Endometrial microvascular endothelial cells (primary cell): Measurements from ENCODE around the gene COL4A2. TPM values are rescaled to one million over a fixed set of nuclear protein-coding genes. Genes with fewer than 3 reads are reported as not detected.

ENCODE experiments used
- in situ Hi-C: cut with HindIII; loops from 2 replicates; pipeline ENCODE4 v1.10.0; 2017; ENCODE audit warnings: low sequenced_read_pairs, low pct_unique_long_range_greater_than_20kb; ENCODE audit errors: inconsistent ontology term
- total RNA-seq: library from RNA; depleted of rRNA; stranded (reverse); fragments of >200 nt; gene quantifications from one replicate; pipeline ENCODE4 v1.2.3, GENCODE V29; 2015; ENCODE audit errors: inconsistent ontology term

COL4A2 gene
- total RNA-seq, 1 donor from 2014 or later = 444 TPM

DNA sequence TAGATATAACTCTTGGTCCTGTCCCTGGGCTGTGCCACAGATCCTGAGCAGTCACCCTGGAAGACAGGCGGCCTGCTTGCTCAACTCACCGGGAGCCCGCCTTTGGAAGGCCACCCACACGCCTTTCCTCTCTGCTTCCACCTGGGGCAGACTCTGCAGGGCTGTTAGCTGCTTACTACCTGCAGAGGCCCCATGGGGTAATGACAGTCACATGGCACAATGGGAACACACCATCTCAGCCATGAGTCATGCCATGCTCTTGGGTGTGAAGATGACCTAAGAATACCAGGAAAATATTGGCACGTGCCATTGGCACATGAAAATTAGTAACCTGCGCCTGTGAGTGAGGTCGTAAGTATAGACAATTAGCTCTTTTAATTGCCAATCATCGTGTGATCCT is 108.6 kb downstream of the COL4A2 start:
- in situ Hi-C loops = loop anchor here (25.0 kb wide), 1 partner anchor 178 kb away; no protein-coding TSS in a partner anchor

DNA sequence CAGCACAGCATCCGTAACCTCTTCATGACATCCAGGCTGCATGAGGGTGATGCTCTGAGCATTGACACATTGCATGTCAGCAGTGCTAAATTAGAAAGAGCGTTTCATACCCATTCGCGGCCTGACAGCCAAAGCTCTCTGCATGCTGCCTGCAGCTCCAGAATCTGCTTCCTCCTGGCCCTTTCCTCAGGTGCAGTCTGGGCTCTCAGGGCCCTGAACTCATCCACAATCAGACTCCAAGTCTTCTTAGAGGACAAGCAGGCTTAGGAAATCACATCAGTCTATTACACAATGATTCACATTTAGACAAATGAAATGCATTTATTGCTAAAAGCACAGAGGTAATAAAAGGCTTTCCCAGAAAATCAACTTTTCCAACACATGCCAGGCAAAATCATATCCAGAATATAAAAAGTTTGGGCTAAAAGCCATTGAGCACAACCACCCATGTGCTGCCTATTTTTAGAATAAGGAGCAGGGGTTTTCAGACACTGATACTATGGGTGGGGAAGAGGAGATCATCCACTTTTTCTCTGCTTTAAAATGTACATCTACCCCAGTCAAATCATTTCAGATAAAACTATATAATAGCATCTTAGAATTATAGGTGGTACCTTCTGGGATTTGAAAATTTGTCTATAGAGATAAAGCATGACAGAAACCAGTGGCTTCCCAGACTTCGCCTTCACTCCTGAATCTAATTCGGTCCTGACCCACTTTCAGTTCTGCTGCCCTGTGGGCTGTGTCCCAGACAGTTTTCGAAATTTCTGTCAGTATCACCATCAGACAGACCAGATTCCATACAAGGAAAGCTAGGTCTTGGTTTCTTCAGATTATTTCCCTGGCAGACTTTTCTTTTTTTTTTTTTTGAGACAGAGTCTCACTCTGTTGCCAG is 109.3 kb downstream of the COL4A2 start:
- in situ Hi-C loops = loop anchor here (25.0 kb wide), 1 partner anchor 179 kb away; no protein-coding TSS in a partner anchor

DNA sequence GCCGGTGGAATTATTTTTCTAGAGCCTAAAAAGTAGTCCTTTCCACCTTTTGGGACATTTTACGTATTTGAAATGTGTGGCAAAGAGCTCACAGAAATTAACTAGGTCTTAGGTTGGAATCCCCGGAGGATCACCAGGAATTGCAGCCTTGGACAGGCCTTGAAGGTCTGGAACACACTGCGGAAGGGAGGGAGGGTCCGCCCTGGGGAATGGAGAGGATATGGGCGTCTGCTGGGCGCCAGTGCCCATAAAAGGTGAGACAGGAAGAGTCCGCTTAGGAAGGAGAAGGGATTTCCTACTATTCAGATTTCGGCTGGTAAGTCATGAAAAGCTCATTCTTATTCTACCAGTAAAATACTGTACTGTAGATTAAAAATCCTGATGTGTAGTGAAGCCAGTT is 111.9 kb downstream of the COL4A2 start:
- in situ Hi-C loops = loop anchor here (25.0 kb wide), 1 partner anchor 182 kb away; no protein-coding TSS in a partner anchor

DNA sequence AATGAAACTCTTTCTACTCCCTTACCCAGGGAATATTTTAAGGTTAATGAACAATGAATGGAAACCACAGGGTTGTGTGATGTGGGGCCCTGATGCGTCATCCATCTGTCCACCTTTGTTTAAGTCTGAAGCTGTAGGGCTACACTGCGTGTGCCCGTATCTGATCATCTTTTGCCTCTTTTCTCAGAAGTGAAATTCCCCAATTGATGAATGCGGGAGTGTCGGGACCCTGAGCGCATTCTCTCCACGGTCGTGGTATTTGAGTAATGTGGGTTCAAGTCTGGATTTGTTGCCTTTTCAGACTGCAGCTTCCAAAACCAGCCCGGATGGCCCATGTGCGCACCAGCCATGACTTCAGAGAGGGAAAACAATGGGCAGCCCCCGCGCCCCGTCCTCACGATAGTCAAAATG is 112.3 kb downstream of the COL4A2 start:
- in situ Hi-C loops = loop anchor here (25.0 kb wide), 1 partner anchor 182 kb away; no protein-coding TSS in a partner anchor

DNA sequence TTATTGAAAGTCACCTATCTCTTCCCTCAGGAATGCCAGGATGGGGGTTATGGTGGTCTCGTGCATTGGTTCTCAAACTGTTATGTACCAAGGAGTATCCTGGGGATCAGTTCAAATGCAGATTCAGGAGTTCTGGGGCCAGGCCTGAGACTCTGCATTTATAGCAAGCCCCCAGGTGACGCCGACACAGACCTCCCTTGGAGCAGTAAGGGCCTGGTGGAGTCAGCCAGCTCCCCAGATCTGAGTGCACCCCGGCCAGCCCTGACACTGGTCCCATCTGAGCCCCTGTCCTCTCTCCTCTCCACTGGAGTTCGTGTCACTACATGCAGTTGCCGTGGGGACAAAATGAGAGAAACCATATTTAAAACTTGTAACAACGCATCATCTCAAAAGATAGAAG is 112.9 kb downstream of the COL4A2 start:
- in situ Hi-C loops = loop anchor here (25.0 kb wide), 1 partner anchor 183 kb away; no protein-coding TSS in a partner anchor

DNA sequence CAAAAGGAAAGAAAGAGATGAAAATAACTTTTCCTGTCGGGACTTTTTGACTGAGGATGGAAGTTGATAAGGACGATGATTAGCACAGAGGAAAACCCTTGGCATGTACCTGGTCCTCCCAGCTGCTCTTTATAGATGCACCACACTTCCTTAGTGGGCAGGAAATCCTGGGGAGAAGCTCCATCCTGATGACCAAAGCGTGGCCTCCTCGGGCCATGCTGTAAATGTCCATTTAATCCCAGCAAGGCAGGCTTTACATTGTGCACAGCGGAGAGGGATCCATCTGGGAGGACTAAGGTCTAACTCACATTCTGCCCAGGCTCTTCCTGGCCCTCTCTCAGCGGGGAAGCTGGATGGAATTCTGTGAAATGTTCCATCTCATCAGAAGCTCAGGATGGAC is 113.5 kb downstream of the COL4A2 start:
- in situ Hi-C loops = loop anchor here (25.0 kb wide), 1 partner anchor 183 kb away; no protein-coding TSS in a partner anchor

DNA sequence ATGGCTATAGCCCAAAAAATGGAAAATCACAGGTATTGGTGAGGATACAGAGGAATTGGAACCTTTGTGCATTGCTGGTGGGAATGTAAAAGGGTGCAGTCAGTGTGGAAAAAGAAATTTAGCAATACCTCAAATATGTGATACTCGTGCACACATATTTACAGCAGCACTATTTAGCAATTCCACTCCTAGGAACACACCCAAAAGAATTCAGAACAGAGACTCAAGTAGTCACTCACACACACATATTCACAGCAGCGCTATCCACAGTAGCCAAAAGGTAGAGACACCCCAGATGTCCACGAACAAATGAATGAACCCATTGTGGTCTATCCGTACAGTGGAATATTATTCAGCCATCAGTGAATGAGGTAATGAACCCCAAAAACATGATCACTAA is 114.0 kb downstream of the COL4A2 start:
- in situ Hi-C loops = loop anchor here (25.0 kb wide), 1 partner anchor 184 kb away; no protein-coding TSS in a partner anchor

DNA sequence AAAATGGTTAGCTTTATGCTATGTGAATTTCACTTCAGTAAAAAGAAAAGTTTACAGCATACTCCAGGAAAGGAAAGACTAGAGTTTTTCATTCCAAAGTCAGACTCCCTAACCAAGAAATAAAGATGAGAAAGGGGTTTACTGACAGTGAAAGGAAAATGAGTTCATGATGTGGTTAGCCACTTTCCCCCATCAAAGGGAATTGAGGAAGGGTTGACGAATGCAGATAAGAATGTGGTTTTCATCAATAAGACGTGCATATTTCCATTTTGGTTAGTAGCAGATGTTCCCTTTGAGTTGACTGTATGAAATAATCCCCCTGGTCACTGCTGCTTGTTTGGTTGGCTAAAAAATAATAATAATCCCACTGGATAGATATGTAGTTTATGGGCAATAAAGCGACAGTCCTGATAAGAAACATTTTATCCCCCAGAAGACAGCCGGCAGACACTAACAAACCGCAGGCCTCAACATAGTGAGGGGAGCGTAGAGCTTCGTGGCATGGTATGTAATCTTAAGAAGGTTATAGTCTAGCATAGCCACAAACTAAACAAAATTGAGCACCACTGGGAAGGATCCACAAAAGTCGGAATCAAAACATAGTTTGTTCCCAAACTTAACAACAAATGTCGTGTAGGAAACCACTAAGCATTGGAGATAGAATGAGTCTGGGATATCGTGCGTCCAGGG is 114.8 kb downstream of the COL4A2 start:
- in situ Hi-C loops = loop anchor here (25.0 kb wide), 1 partner anchor 185 kb away; no protein-coding TSS in a partner anchor

DNA sequence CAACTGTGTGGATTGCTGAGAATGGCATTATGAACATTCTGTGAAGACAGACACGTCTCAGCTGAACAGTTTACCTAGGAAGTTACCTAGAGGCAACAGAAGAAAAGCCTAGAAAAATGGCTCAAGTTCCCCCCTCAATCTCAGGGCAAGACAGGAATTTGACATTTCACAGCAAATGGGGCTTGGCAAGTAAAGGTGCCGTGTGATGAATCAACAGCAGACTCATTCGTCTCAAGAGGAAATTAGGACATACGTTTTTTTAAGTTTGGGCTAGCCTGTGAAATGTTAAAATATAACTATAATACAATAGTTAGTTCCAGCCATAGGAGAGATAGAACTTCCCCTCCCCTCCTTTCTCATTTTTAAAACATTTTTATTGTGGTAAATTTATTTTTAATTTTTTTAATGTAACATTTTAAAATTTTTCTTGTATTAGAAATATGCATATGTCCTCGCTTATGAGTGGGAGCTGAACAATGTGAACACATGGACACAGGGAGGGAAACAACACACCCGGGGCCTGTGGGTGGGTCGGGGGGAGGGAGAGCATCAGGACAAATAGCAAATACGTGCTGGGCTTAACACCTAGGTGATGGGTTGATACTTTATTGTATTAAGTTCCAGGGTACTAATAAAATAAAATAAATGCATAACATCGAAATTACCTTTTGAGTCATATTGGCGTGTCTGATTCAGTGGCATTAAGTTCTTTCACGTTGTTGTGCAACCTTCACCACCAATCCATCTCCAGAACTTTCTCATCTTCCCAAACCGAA is 116.0 kb downstream of the COL4A2 start:
- in situ Hi-C loops = loop anchor here (25.0 kb wide), 1 partner anchor 186 kb away; no protein-coding TSS in a partner anchor

DNA sequence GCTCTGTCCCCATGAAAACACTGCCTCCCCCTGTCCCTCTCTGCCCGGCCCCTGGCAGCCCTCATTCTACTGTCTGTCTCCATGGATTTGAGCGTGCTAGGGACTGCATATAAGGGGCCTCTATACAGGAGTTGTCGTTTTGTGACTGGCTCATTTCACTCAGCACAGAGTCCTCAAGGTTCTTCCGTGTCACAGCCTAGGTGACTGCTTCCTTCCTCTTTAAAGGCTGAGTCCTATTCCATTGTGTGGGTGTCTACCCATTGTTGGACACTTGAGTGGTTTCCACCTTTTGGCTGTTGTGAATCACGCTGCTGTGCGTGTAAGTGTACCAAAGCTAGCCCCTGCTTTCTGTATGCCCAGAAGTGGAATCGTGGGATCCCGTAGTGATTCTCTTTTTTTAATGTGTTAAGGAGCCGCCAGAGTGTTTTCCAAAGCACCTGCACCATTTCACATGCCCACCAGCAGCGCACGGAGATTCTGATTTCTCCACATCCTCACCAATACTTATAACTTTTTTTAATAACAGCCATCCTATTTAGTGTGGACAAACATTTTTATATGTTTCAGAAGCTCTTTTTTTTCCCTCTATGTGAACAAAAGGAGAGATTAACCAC is 116.7 kb downstream of the COL4A2 start:
- in situ Hi-C loops = loop anchor here (25.0 kb wide), 1 partner anchor 186 kb away; no protein-coding TSS in a partner anchor

DNA sequence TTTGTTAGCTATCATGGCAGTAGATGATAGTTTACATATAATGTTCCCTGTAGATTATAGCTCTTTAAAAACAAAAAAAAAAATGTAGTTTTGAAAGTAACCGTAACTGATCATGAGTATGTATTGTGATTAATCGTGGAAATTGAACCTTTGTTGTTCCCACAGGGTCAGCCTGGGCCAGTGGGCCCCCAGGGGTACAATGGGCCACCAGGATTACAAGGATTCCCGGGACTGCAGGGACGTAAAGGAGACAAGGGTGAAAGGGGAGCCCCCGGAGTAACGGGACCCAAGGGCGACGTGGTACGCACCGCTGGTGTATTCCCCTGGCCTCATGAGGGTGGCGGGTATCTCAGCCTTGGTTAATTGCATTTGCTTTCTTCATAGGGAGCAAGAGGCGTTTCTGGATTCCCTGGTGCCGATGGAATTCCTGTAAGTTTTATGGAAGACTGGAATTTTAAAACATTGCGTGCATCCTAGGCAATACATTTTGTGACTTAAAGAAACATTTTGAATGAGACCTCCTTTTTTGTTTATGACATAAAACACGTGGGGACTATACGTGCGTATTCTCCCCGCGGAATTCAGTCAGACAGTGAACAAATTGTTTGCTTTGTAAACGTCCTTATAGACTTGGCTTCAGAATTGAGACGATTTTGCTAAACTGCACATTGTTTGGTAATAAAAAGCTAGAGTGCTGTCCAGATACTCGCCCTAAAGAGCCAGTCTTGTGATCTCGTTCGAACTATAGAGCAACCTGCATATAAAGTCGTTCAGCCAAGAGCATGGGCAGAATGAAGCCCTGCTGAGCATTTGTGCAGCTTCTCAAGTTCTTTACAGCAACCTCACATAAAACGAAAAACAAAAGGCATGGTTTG is 117.7 kb downstream of the COL4A2 start:
- in situ Hi-C loops = loop anchor here (25.0 kb wide), 1 partner anchor 188 kb away; no protein-coding TSS in a partner anchor

DNA sequence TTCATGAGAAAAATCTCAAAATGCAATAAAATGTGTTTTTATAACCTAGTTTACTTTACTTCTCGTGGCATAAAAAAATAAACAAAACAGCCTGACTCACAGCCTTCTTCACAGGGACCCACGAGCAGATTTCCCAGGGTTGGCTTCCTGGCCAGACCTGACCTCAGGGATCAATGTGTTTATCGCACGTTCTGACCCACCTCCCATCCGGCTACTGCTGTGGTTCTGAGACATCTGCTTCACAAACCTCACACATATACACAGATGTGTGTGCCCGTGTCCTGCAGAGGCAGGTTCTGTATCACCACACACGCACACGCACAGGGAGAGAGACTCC is 118.3 kb downstream of the COL4A2 start:
- in situ Hi-C loops = no loop called here

DNA sequence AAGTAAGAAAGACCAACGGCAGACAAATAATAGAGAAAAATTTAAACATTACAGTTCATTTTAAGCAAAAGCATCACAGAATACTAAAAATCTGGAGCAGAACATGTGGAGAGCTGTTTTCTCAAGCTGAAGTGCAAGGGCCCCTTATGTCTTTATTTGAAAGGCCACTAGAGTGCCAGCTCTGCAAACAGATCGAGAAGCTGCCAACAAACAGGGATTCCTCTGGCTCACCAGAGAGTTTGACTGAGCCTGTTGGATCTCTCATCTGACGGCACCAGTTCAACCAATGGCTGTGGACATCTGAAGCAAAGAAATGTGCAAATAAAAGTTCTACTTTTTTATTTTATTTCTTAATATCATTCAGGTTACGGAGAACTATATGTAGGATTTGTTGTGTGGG is 119.7 kb downstream of the COL4A2 start:
- in situ Hi-C loops = no loop called here

DNA sequence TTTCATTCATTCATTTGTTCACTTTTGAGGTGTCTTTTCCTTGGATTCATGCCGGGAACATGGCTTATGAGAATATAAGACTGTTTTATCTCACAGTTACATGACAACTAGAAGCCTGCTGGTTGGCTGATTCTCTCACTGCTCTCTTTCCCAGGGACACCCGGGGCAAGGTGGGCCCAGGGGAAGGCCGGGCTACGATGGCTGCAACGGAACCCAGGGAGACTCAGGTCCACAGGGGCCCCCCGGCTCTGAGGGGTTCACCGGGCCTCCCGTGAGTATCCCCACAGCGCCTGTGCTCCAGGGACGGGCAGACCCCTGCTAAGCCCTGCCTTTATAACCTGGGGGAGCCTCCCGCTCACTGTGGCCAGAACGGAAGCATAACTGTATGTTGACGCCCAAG is 121.2 kb downstream of the COL4A2 start:
- in situ Hi-C loops = no loop called here

DNA sequence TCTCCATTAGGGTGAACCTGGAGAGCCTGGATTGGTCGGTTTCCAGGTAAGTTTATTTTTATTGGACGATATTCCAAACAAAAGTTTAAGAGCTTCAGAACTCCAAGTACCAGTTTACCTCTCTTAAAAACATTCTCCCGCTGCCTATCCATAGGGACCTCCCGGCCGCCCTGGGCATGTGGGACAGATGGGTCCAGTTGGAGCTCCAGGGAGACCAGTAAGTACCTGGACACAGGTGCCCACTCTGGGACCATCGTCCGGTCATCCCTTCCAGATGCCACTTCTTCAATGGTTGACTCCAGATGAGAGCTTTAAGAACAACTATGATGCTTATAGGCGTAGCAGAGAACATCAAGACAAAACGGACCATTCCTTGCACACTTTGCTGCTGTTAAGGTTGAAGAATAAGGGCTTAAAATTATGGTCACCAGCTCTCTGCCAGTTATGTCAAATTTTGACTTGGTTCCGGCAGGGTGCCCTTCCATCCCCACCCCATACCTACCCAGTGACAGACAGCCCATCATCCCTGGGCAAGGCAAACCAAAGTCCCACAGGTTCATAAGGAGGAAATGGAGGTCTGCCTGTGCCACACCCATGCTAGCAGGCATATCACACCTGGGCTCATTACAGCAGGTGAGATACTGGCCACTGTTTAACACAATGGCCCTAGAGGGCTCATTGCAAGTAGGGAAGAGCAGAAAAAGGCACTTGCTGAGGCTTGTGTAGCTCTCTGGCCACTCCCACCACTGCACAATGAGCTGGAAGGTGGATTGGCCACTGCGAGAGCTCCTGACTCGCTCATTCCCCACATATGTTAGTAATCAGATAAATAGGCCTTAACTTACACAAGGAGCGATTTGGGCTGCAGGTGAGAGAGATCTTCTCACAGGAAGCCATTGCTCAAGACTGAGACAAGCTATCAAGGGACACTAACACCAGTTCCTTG is 123.6 kb downstream of the COL4A2 start:
- in situ Hi-C loops = no loop called here

DNA sequence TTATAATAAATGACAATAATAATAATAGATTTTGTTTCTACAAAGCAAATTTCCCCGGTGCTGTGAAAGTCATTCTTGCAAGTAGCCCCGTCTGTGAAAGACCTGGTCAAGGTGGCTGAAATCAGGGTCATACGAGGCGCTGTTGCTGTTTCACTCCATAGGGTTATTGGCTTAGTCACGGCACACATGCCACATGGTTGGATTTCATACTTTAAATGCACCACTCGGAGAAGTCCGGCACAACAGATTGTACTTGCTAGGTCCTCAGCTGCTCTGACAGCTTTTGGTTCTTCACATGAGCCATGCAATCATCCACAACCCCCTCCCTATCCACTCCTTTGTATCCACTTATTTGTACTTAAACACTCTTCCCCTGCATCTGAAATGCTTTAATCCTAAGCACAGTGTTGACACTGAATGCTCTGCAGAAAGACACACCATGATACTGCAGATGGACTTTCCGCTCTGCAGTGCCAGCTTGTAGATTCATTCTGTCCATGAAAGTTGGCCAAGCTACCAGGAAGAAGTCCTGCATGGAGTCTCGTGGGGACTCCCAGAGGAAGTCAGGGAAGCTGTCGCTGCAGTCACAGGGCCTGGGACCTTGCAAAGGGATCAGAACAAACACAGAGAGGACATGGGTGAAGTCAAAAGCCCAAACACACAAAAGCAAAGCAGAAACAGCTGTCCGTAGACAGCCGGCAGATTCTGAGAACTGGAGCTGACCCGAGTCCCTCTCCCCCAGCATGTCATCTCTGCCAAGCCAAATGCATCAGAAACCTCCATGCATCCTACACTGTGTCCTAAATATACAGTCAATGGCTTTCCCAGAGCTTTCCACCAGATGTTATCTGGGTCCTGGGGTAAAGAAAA is 124.6 kb downstream of the COL4A2 start:
- in situ Hi-C loops = no loop called here
